DND-41 (cell line): ENCODE results near the gene RNF149.

Source experiments
- ATAC-seq: fragments of 200-7000 bp; cut with Tn5 transposase; 3 replicates; pipeline ENCODE4 v1.9.1; 2021; ENCODE audit warnings: low read depth; ENCODE audit not compliant: insufficient read depth
- DNase-seq: peaks from one replicate; pipeline ENCODE4 v3.0.0-alpha.2; 2020
- H2AFZ ChIP-seq: 2 replicates; pipeline ENCODE4 v1.6.0; 2012; ENCODE audit warnings: low read depth, low read length
- H3K27ac ChIP-seq: 2 replicates; pipeline ENCODE4 v1.5.1; 2012; ENCODE audit warnings: low read length, inconsistent platforms
- H3K27me3 ChIP-seq: fragments of 200-600 bp; sonication (generic); 2 replicates; pipeline ENCODE4 v1.6.0; 2012; ENCODE audit warnings: low read length, mild to moderate bottlenecking, inconsistent platforms; ENCODE audit not compliant: insufficient read depth, poor library complexity
- H3K36me3 ChIP-seq: 2 replicates; pipeline ENCODE4 v1.5.1; 2012; ENCODE audit warnings: low read length, inconsistent platforms; ENCODE audit not compliant: insufficient read depth
- H3K4me1 ChIP-seq: 2 replicates; pipeline ENCODE4 v1.5.1; 2012; ENCODE audit warnings: mild to moderate bottlenecking, low read length; ENCODE audit not compliant: insufficient read depth
- H3K4me2 ChIP-seq: 2 replicates; pipeline ENCODE4 v1.6.0; 2012; ENCODE audit warnings: mild to moderate bottlenecking, moderate library complexity, low read length, inconsistent platforms; ENCODE audit not compliant: insufficient read depth
- H3K4me3 ChIP-seq, 2 experiments: fragments of 200-600 bp in 1 of 2; shearing (Covaris generic) in 1 of 2; 2 replicates each; pipeline ENCODE4 v1.5.1; 2012 to 2016; ENCODE audit warnings: inconsistent platforms in 2 of 2, low read length in 2 of 2, mild to moderate bottlenecking in 2 of 2, low read depth in 1 of 2, moderate library complexity in 1 of 2
- H3K79me2 ChIP-seq: 2 replicates; pipeline ENCODE4 v1.6.0; 2012; ENCODE audit warnings: low read length, inconsistent platforms; ENCODE audit not compliant: insufficient read depth
- H3K9ac ChIP-seq: 2 replicates; pipeline ENCODE4 v1.6.0; 2012; ENCODE audit warnings: low read depth, mild to moderate bottlenecking, inconsistent platforms, low read length, moderate library complexity
- H3K9me3 ChIP-seq: 2 replicates; pipeline ENCODE4 v1.5.1; 2012; ENCODE audit warnings: low read length, moderate library complexity, mild to moderate bottlenecking, inconsistent platforms; ENCODE audit not compliant: insufficient read depth, severe bottlenecking
- H4K20me1 ChIP-seq: 2 replicates; pipeline ENCODE4 v1.6.0; 2012; ENCODE audit warnings: low read length; ENCODE audit not compliant: insufficient read depth
- CTCF ChIP-seq: IDR thresholded peaks from 2 replicates; pipeline ENCODE4 v1.5.1; 2012; ENCODE audit warnings: borderline replicate concordance, low read length, moderate library complexity, mild to moderate bottlenecking; ENCODE audit not compliant: poor library complexity, severe bottlenecking; ENCODE audit errors: extremely low read depth
- EZH2 ChIP-seq: IDR thresholded peaks from 3 replicates; pipeline ENCODE4 v1.6.1; 2012; ENCODE audit warnings: borderline replicate concordance, low read depth, mild to moderate bottlenecking, moderate library complexity, low read length, inconsistent platforms; ENCODE audit not compliant: severe bottlenecking

The RNF149 gene

DNA sequence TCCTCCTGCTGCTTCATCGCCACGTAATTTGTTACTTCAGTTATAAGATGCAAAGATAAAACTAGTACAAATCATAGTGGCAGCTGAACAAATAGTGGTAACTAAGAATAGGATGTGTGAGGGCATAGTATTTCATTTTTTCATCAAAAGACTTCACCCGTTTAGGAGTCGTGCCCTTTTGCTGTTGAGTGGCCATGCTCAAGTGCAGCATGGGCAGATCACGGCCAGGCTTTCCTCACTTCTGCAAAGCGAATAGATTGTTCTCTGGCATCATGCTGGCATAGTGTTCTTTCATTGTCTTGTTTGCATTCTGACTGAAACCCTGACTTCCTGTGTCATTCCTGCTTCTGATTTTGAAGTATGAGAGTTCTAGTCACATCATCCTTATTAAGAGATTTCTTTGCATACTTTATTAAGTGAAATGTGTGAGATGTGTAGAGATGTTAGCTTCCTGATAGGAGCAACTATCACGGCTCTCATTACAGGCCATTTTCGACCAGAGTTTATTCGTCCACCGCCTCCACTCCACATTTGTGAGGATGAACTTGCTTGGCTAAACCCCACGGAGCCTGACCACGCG, 44.1 kb downstream of the RNF149 start:
- H3K4me2 ChIP-seq: no peak overlapping the region
- H3K4me3 ChIP-seq: no peak overlapping the region
- no peaks in the 10 kb centered on the region for H3K27me3 ChIP-seq
- H3K79me2 ChIP-seq: peaks cover 26% of the 10 kb centered on the region
- no peak overlapping the region for H3K27ac ChIP-seq
- no peak overlapping the region for H3K9ac ChIP-seq
- peaks cover 86% of the 10 kb centered on the region for H3K36me3 ChIP-seq
- no peaks in the 10 kb centered on the region for H3K4me1 ChIP-seq
- H3K9me3 ChIP-seq: no peaks in the 10 kb centered on the region
- DNase-seq (no peak), ATAC-seq (no peak)
- peaks cover 17% of the 10 kb centered on the region; the same call in 1 of the 2 replicates for H4K20me1 ChIP-seq
- no peak for TF ChIP-seq EZH2
- no peak for TF ChIP-seq CTCF
- no peak overlapping the region for H2AFZ ChIP-seq

GRCh38 chr2:101263377-101263800, 45.1 kb downstream of the RNF149 start:
- H3K4me3 ChIP-seq: no peak overlapping the region
- TF ChIP-seq EZH2: no peak
- TF ChIP-seq CTCF: no peak
- no peak overlapping the region for H2AFZ ChIP-seq
- H3K27ac ChIP-seq: no peak overlapping the region
- H3K4me2 ChIP-seq: no peak overlapping the region
- H4K20me1 ChIP-seq: peaks cover 17% of the 10 kb centered on the region; the same call in 1 of the 2 replicates
- H3K4me1 ChIP-seq: no peaks in the 10 kb centered on the region
- peaks cover 87% of the 10 kb centered on the region for H3K36me3 ChIP-seq
- no peak for ATAC-seq
- no peak overlapping the region for H3K9ac ChIP-seq
- no peak for DNase-seq
- H3K79me2 ChIP-seq: peaks cover 37% of the 10 kb centered on the region
- H3K9me3 ChIP-seq: no peaks in the 10 kb centered on the region
- no peaks in the 10 kb centered on the region for H3K27me3 ChIP-seq

DNA sequence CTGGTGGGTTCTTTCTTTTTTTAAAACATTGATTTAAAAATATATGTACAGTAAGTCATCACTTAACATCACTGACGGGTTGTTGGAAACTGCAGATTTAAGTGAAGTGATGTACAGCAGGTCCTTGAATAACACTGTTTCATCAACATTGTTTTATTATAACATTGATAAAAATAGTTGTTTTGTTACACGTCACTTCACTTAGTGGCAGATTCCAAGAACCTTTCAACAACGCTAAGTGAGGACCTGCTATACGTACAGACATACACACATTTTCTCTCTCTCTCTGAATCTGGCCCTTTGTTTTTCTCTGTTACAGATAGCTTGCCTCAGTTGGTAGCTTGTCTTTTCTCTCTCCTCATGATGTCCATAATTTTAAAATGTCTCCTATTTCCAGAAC, 46.4 kb downstream of the RNF149 start:
- Histone ChIP-seq H3K4me2 (no peak overlapping the region), H3K4me1 (no peaks in the 10 kb centered on the region), H3K79me2 (peaks cover 41% of the 10 kb centered on the region), H2AFZ (no peak overlapping the region), H3K36me3 (peaks cover 82% of the 10 kb centered on the region), H3K9me3 (no peaks in the 10 kb centered on the region), H3K27me3 (no peaks in the 10 kb centered on the region), H3K4me3 (no peak overlapping the region), H3K9ac (no peak overlapping the region), H4K20me1 (peaks cover 11% of the 10 kb centered on the region; the same call in 1 of the 2 replicates), H3K27ac (no peak overlapping the region)
- ATAC-seq: no peak
- no peak for DNase-seq
- TF ChIP-seq CTCF: no peak
- no peak for TF ChIP-seq EZH2
